GM19324 (cell line): ENCODE data around the gene COL18A1.

ENCODE experiments used
- ATAC-seq: cut with Tn5 transposase; IDR thresholded peaks from one replicate; pipeline ENCODE4 v1.9.1; 2021; ENCODE audit warnings: mild to moderate bottlenecking, moderate library complexity; ENCODE audit not compliant: unreplicated experiment, low FRiP score

COL18A1 gene

DNA sequence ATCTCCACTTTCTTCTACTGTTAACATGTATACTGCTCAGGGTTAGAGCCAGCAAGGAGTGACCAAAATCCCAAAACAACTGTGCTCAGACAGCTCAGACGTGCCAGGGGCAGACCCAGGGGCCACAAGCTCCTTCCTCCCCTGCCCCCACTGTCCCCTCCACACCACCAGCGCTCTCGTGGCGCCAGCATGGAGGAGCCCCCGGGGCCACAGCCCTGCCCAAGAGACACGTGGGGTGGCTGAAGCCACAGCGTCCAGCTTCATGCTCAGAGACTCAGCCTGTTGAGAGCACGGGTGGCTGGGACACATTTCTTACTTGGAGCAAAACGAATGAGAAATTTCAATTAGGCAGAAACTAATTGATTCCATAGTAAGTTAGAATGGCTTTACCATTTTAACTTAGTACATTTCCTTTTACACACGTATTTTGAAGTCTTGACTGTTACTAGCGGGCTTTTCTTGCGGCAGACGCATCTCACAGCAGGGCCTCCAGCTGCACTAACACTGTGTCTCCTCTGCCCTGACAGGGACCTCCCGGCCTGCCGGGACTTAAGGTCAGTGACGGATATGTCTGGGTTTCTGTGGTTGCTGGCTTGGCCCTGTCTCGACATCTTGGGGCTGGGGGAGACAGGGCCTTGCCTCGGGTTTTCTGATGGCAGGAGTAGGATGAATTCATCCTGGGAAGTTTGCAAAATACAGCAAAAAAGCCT, 83.1 kb downstream of the COL18A1 start:
- ATAC-seq, result no peak

DNA sequence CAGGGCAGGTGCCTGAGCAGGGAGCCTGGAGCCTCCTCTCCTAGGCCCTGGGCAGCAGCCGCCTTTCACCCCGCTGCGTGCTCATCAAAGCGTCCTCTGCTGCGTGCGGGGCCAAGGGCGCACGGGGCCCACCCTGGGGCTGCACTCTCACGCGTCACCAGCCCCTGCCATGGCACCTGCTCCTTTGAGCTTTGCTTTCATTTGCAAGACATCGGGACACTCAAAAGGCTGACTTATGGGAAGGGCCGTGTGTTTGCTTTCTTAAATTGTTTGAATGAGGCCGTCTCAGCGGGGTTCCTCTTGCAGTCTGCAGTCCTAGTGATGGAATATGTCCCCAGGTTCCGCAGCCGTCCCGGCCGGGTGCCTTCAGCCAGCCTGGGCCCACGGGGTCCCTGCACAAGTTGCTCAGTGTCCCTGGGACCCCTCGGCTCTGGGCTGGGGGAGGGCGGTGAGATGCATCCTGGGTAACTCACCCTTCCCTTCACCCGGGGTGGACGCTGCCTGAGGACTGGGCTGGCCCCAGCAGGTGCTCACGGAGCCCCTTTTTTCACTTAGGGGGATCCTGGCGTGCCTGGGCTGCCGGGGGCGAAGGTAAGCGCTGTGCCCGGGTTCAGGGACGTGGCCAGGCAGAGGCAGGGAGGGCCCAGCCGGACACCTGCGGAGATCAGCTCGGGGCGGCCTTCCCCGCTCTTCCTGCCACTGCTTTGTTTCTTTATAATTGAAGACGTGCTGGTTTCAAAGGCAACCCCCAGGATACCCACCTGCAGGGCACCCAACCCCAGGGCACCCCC, 84.2 kb downstream of the COL18A1 start:
- ATAC-seq, result no peak

DNA sequence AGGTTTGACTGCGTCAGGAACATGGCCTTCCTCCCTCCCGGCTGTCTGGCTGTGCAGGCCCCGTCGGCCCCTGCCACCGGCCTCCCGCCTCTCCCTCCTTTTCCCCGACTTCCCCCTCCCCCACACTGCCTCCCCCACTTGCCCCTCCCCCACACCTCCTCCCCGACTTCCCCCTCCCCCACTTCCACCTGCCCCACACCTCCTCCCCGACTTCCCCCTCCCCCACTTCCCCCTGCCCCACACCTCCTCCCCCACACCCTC, 84.7 kb downstream of the COL18A1 start:
- ATAC-seq, result no peak

DNA sequence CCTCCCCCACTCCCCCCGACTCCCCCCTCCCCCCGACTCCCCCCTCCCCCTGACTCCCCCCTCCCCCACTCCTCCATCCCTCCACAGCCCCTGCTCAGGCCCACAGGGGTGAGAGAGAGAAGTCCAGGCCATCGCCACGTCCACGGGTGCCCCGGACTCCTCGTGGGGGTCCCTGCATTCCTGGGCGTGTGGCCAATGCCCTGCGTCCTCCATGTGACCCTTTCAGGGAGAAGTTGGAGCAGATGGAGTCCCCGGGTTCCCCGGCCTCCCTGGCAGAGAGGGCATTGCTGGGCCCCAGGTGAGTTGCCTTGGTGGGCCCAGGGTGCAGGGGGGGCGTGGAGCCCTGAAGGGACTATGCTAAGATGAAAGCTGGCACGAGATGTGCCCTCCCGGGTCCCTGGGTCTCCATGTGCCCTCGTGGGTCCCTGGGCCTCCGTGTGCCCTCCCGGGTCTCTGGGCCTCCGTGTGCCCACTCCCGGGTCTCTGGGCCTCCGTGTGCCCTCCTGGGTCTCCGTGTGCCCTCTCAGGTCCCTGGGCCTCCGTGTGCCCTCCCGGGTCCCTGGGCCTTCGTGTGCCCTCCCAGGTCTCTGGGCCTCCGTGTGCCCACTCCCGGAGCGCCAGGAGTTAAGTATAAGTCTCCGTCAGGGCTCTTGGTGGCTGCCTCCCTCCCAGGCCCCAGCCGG, 85.2 kb downstream of the COL18A1 start:
- ATAC-seq, result no peak

DNA sequence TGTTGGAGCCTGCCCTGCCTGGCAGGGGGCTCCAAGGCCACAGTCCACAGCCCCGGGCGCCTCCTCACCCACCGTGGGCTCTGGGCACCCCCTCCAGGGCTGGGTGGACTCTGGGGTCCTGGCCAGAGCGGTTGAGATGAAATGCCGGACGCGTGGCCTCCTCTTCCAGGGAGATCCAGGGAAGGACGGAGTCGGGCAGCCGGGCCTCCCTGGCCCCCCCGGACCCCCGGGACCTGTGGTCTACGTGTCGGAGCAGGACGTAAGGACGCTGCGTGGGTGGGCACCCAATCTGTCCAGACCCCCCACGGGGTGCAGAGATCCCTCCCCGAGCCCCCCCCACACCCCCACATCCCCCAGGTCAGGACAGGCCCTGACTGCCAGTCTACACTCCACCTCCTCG, 86.1 kb downstream of the COL18A1 start:
- no peak for ATAC-seq

DNA sequence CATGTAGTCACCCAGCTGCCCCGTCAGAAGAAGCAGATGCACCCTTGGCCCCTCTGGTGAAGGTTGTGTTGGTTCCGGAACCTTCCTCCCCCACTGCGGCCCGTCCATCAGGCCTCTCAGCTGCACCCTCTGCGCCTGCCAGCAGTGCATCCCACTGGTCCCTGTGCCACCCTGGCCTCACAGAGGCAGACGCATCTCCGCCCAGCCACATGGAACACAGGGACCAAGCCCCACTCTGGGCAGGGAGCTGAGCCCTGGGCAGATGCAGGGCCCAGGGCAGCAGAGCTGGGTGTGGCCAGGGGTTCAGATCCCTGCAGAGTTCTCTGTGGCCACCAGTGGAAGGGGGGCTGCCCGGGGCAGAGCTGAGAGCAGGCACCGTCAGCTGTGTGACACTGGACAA, 86.7 kb downstream of the COL18A1 start:
- no peak for ATAC-seq

DNA sequence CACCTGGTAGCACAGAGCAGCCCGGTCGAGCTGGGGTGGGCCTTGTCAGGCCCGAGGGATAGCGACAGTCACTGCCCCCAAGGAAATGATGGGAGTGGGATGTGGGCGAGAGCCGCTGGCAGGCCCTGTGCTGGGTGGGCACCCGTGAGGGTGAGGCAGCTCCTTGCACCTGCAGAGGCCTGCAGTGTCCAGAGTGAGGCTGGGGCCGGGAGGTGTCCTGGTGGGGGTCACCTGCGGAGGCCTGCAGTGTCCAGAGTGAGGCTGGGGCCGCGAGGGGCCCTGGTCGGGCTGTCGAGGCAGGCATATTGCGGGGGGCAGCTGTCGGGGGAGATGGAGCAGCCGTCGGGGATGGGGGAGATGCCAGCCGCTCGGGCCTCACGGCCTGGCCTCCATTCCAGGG, 87.8 kb downstream of the COL18A1 start:
- ATAC-seq, result no peak

DNA sequence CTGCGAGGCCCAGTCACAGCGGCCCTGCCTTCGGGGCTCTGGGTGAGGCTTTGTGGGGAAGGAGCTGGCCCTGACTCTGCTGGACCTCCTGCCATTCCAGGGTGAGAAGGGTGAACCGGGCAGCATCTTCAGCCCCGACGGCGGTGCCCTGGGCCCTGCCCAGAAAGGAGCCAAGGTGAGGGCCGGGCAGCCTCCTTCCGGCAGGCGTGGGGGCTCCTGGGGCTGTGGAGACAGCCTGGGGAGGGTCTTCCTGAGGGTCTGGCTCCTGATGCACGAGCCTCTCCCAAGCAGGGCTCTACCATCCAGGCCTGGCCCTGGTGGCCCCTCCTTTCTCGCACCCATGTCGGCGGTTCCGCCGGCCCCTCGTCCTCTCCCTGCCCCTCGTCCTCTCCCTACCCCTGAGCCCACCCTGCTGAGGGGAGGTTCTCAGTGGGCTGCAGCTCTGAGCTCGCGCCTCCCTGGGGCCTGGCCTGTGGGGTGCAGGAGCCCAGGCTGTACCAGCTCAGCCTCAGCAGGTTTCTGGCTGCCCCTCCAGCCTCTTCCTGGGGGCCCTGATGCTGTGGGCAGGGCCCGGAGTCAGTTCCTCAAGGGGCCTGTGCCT, 88.5 kb downstream of the COL18A1 start:
- no peak for ATAC-seq

DNA sequence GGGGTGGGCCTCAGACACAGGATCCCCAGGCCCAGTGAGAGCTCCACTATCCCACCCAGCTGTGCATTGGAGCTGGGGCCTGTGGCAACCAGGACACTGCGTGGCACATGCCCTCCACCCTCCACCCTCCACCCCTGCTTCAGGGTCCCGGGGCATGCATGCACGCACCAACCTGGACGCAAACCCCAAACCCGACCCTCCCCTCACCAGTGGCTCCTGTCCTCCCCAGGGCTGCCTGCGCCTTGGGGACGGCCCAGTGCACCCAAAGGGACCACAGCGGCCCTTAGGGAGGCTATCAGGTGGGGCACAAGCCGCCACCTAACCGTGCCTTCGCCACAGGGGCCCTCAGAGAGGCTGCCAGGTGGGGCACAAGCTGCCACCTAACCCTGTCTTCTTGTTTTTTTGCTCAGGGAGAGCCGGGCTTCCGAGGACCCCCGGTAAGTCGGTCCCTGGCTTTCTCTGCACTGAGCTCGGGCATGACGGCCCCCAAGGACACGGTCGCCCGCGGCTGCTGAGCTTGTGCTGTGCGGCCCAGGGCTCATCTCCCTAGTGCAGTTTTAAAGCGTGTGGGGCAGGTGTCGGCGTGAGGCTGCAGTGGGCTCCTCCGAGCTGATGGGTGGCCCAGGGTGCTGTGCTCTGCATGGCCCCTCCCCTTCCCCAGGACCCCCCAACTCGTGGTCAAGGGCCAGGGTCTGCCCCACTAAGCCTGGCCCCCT, 89.3 kb downstream of the COL18A1 start:
- ATAC-seq, result no peak

DNA sequence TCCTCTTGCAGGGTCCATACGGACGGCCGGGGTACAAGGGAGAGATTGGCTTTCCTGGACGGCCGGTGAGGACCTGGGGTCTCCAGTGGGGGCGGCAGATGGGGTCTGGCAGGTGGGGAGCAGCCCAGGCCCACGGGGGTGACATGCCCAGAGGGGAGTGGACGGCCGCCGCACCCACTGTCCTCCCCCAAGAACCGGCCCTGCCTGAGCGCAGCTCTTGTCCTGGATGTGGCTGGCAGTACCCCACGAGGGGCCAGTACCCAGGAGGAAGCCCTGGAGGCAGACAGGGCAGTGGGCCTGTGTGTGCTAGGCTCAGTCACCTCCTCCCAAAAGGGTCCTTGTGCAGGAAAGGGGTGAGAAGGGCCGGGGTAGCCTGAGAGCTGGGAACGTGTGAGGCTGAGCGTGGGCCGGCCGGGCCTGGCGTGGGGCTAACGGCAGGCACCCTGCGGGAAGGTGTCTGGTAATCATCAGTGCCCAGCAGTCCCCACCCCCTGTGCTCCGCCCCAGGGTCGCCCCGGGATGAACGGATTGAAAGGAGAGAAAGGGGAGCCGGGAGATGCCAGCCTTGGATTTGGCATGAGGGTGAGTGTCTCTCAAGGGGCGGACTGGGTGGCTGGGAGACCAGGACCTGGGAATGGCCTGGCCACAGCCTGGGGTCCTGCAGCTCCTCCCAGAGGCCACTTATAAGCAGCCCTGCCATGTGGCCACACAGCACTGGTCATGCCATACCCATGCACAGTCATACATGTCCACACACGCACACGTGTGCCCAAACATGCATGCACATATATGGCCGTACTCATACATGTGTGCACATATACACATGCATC, 90.1 kb downstream of the COL18A1 start:
- ATAC-seq, result no peak

DNA sequence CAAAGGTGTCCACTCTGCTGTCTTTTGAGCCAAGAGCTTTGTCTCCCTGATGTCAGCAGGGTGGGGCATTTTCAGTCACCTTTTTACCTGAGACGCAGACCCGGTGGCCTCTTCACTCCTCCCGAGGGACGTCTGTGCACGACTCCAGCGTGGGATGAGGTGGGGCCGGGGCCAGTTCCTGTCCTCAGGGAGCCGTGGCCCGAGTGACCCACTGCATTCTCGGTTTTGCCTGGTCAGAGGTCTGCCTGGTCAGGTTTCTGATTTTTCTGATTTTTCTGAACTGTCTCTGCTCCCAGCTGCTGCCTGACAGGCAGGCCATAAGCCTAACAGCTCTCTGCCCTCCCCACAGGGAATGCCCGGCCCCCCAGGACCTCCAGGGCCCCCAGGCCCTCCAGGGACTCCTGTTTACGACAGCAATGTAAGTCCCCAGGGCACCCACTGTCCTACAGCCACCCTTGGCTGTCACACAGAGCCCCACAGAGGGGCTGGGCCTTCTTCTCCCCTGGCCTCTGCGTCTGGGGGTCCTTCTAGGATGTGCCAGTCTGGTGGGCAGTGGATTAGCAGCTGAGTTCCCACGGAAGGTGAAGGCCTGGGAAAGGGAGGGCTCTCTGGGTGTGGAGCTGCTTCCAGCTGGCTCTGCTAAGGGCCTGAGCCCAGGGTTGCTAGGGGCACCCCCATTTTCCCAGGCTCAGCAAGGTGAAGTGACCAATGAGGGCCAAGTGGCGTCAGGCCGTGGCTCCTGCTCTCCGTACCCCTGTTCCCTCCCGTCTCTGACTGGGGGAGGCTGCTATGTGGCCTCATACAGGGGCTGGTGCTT, 91.4 kb downstream of the COL18A1 start:
- ATAC-seq, result no peak

DNA sequence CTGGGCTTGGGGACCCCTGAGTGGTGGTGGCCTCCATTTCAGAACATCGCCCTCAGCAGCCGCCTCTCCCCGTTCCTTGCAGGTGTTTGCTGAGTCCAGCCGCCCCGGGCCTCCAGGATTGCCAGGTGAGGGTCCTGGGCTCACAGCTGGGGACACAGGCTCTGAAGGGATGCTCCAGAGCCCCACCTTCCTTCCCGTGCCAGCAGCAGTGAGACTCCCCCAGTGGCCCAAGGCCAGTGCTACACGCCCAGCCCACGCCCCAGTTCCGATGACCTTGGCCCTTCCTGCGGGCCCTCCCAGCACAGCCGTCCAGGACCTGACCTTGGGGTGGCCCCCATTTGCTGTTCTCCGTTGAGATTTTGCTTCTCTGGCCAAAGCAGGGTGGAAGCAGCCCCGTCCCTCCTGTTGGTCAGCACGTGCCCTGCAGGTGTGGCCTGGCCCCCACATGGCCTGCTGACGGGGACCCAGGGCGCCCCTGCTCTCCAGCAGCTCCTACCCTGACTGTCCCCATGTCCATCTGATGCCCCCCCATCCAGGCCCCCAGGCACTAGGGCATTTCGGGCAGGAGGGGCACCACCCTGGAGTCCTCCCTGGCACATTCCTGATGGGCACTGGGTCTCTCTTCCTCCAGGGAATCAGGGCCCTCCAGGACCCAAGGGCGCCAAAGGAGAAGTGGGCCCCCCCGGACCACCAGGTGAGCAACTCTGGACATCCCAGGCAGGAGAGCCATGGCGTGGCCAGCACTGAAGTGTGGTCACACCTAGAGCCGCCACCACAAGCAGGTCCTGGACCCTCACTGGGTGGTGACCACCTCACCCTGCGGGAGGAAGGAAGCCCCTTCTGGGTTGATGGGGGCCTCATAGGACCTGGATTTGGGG, 92.2 kb downstream of the COL18A1 start:
- no peak for ATAC-seq

DNA sequence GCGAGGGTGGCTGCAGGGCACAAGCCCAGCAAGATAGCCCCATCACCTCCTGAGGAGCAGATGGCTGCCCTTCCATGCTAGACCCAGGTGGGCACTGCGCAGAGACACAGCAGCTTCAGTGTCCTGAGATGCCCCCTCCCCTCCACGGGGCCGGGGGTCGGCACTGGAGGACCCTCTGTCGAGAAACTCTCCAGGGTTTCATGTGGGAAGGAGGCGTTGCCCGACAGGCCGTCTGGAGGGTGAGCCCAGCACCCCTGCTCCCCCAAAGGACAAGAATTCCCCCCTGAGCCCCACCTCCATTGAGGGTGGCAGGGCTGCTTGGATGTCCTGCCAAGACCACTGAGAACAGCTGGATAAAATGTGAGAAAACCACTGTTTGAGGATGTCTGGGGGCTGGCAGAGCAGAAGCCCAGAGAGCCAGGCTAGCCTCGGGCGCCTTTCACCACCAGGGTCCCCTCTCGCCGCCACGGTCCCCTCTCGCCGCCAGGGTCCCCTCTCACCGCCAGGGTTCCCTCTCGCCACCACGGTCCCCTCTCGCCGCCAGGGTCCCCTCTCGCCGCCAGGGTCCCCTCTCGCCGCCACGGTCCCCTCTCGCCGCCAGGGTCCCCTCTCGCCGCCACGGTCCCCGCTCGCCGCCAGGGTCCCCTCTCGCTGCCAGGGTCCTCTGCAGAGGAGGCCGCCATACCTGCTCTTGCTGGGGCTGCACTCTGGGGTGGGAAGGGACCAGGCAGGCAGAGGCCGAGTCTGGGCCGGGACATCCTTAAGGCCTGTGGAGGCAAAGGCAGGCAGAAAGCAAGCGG, 93.1 kb downstream of the COL18A1 start:
- ATAC-seq, result no peak

DNA sequence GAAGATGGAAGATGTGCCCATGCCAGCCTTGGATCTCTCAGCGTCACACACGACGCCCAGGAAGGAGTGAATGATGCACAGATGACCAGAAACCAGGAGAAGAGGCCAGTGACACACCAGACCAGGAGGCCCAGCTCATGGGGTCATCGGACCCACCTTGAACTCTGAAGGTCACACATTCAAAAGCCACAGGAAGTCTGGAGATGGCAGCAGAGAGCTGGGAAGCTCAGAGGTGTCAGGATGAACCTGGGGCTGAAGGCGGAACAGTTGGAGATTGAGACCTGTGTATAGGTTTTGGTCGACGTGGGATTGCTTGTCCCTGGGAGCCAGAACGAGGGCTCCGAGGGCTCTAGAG, 93.7 kb downstream of the COL18A1 start:
- no peak for ATAC-seq

DNA sequence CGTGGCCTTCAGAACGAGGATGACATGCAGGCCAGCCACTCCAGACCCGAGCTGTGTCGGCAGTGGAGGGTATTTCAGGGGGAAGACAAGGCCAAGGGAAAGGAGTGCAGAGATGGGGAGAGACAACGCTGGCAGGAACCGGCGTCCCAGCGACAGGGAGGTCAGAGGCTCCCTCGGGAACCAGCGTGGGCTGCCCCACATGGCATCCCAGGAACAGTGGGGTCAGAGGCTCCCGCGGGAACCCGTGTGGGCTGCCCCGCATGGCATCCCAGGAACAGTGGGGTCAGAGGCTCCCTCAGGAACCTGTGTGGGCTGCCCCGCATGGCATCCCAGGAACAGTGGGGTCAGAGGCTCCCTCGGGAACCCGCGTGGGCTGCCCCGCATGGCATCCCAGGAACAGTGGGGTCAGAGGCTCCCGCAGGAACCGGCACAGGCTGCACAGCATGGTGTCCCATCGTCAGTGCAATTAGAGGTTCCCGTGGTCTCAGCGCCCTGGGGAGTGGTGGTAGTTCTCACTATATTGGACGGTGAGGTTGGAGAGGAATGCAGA, 94.3 kb downstream of the COL18A1 start:
- ATAC-seq, result no peak

DNA sequence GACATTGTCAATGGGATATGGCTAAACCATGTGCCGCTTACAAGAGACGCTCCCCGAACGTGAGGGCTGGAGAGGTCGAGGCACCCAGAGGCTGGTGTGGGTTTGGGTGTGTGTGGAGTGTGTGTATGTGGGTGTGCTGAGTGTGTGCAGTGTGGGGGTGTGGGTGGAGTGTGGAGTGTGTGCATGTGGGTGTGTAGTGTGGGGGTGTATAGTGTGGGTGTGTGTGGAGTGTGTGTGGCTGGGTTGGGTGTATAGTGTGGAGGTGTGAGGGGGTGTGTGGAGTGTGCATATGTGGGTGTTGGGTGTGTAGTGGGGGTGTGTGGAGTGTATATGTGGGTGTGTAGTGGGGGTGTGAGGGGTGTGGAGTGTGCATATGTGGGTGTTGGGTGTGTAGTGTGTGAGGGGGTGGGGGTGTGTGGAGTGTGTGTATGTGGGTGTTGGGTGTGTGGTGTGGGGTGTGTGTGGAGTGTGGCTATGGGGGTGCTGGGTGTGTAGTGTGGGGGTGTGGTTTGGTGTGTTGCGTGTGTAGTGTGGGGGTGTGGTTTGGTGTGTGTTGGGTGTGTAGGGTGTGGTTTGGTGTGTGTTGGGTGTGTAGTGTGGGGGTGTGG, 95.1 kb downstream of the COL18A1 start:
- ATAC-seq, result no peak
